Mesendoderm (in vitro differentiated cells): Measurements from ENCODE around the gene AAK1.

ENCODE experiments used
- DNase-seq: peaks from one replicate; pipeline ENCODE4 v3.0.0; 2013
- H2AK5ac ChIP-seq: 2 replicates; pipeline ENCODE4 v1.6.1; 2013; ENCODE audit warnings: low read length, inconsistent platforms
- H2BK120ac ChIP-seq: 2 replicates; pipeline ENCODE4 v1.6.1; 2013; ENCODE audit warnings: low read depth, mild to moderate bottlenecking, low read length, moderate library complexity, mixed read lengths
- H2BK15ac ChIP-seq: replicated peaks from 2 replicates; pipeline ENCODE4 v1.6.1; 2013; ENCODE audit warnings: low read depth, mild to moderate bottlenecking, moderate library complexity
- H2BK5ac ChIP-seq: 2 replicates; pipeline ENCODE4 v1.6.1; 2013; ENCODE audit warnings: low read length, inconsistent platforms
- H3K18ac ChIP-seq: 2 replicates; pipeline ENCODE4 v1.6.1; 2013; ENCODE audit warnings: mild to moderate bottlenecking, low read length, mixed read lengths
- H3K23ac ChIP-seq: one replicate; pipeline ENCODE4 v1.6.1; 2013; ENCODE audit warnings: low read length
- H3K27ac ChIP-seq: 2 replicates; pipeline ENCODE4 v1.5.1; 2013; ENCODE audit warnings: low read depth, mild to moderate bottlenecking, inconsistent platforms, low read length, moderate library complexity
- H3K27me3 ChIP-seq: 2 replicates; pipeline ENCODE4 v1.6.1; 2013; ENCODE audit warnings: low read length, control low read depth, mild to moderate bottlenecking, inconsistent platforms; ENCODE audit not compliant: insufficient read depth, poor library complexity
- H3K36me3 ChIP-seq: 2 replicates; pipeline ENCODE4 v1.6.1; 2013; ENCODE audit warnings: low read length, inconsistent platforms; ENCODE audit not compliant: control insufficient read depth, insufficient read depth
- H3K4ac ChIP-seq: one replicate; pipeline ENCODE4 v1.6.1; 2013; ENCODE audit warnings: low read depth, mild to moderate bottlenecking, low read length, moderate library complexity
- H3K4me1 ChIP-seq: 2 replicates; pipeline ENCODE4 v1.6.1; 2013; ENCODE audit warnings: low read depth, low read length, inconsistent platforms; ENCODE audit not compliant: control insufficient read depth
- H3K4me2 ChIP-seq: 2 replicates; pipeline ENCODE4 v1.6.1; 2013; ENCODE audit warnings: low read length
- H3K4me3 ChIP-seq: 2 replicates; pipeline ENCODE4 v1.5.1; 2013; ENCODE audit warnings: mild to moderate bottlenecking, low read length
- H3K56ac ChIP-seq: one replicate; pipeline ENCODE4 v1.6.1; 2013; ENCODE audit warnings: low read length
- H3K79me1 ChIP-seq: 2 replicates; pipeline ENCODE4 v1.6.1; 2013; ENCODE audit warnings: low read length, inconsistent platforms
- H3K79me2 ChIP-seq: 2 replicates; pipeline ENCODE4 v1.6.1; 2013; ENCODE audit warnings: mild to moderate bottlenecking, low read length; ENCODE audit not compliant: control insufficient read depth, insufficient read depth
- H3K9ac ChIP-seq: 2 replicates; pipeline ENCODE4 v1.6.1; 2013; ENCODE audit warnings: low read length, inconsistent platforms
- H4K5ac ChIP-seq: one replicate; pipeline ENCODE4 v1.6.1; 2013; ENCODE audit warnings: low read length
- H4K8ac ChIP-seq: one replicate; pipeline ENCODE4 v1.6.1; 2013; ENCODE audit warnings: low read depth, mild to moderate bottlenecking, control low read depth, low read length, moderate library complexity
- WGBS: extraction: QIAGEN DNeasy Blood & Tissue Kit; methylation state at CpG from one replicate; pipeline ENCODE4 v1.1.7; 2013; ENCODE audit warnings: low lambda C conversion rate, missing lambda C conversion rate; ENCODE audit not compliant: insufficient coverage; ENCODE audit errors: extremely low coverage; 5-methylcytosine and 5-hydroxymethylcytosine counted together

The AAK1 gene

GRCh38 chr2:69524799-69525198, 118.7 kb downstream of the AAK1 start:
- no peak overlapping the region for H3K23ac ChIP-seq
- no peaks in the 10 kb centered on the region for H3K27me3 ChIP-seq
- H2BK5ac ChIP-seq: no peak overlapping the region
- no peak overlapping the region for H3K4me2 ChIP-seq
- H3K79me1 ChIP-seq: no peaks in the 10 kb centered on the region
- H3K9ac ChIP-seq: no peak overlapping the region
- no peak overlapping the region for H2BK15ac ChIP-seq
- no peak overlapping the region for H3K56ac ChIP-seq
- no peak overlapping the region for H4K8ac ChIP-seq
- H3K36me3 ChIP-seq: peaks cover 1% of the 10 kb centered on the region
- H3K4me1 ChIP-seq: no peaks in the 10 kb centered on the region
- no peak overlapping the region for H2AK5ac ChIP-seq
- no peak overlapping the region for H3K4ac ChIP-seq
- DNase-seq: no peak
- no CpG with 5 or more reads among the region's 1 CpG for WGBS
- H3K79me2 ChIP-seq: no peaks in the 10 kb centered on the region
- H3K27ac ChIP-seq: no peak overlapping the region
- no peak overlapping the region for H2BK120ac ChIP-seq
- no peak overlapping the region for H4K5ac ChIP-seq
- no peak overlapping the region for H3K4me3 ChIP-seq
- H3K18ac ChIP-seq: no peak overlapping the region

DNA sequence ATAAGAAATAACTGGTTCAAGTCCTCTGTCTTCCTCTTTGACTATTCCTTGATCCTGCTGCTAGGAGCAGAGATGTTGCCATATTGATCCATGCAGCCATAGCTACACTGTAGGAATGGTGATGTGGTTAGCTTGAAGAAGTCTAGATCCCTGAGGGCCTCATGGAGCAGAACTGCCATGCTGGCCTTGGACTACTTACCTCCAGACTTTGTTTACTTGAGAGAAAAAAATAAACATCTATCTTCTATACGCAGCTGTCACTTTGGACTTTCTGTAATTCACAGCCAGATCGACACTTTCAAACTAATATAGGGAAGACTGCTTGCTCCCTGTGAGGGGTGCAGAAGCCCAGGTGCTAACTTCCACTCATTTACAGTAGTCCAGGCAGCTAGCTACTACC, 121.8 kb downstream of the AAK1 start:
- no peak overlapping the region for H3K56ac ChIP-seq
- H3K4me2 ChIP-seq: no peak overlapping the region
- H3K23ac ChIP-seq: no peak overlapping the region
- H3K36me3 ChIP-seq: peaks cover 1% of the 10 kb centered on the region
- no peaks in the 10 kb centered on the region for H3K79me1 ChIP-seq
- no peaks in the 10 kb centered on the region for H3K4me1 ChIP-seq
- H4K8ac ChIP-seq: no peak overlapping the region
- H3K27me3 ChIP-seq: no peaks in the 10 kb centered on the region
- H3K4me3 ChIP-seq: no peak overlapping the region
- no peak overlapping the region for H2BK5ac ChIP-seq
- no peak overlapping the region for H2BK120ac ChIP-seq
- H2AK5ac ChIP-seq: no peak overlapping the region
- no peak overlapping the region for H3K9ac ChIP-seq
- H3K18ac ChIP-seq: no peak overlapping the region
- no peak overlapping the region for H4K5ac ChIP-seq
- no peak for DNase-seq
- H2BK15ac ChIP-seq: no peak overlapping the region
- H3K27ac ChIP-seq: no peak overlapping the region
- H3K79me2 ChIP-seq: no peaks in the 10 kb centered on the region
- no CpG with 5 or more reads among the region's 2 CpGs for WGBS
- H3K4ac ChIP-seq: no peak overlapping the region

DNA sequence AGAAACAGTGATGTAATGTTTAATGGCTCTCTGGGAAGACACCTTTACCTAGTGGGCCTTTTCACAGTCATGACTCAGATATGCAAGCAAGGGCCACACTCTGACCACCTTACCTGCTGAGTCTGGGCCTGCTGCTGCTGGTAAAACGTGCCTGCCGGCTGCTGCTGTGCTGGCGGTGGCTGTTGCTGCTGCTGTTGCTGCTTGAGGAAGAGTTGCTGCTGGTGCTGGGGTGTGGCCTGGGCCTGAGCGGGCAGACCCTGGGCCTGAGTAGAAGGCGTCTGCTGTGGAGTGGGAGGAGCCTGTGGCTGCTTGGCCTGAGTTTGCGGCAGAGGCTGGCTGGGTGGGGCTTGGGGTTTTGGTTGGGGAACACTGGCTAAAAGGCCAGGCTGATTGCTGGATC, 124.7 kb downstream of the AAK1 start:
- no peak overlapping the region for H2BK120ac ChIP-seq
- no CpG with 5 or more reads among the region's 6 CpGs for WGBS
- no peak overlapping the region for H2BK5ac ChIP-seq
- H2AK5ac ChIP-seq: no peak overlapping the region
- H4K5ac ChIP-seq: no peak overlapping the region
- no peak overlapping the region for H3K4me2 ChIP-seq
- peak overlapping the region; percentile 3 for H3K27ac ChIP-seq
- no peak overlapping the region for H3K9ac ChIP-seq
- no peak overlapping the region for H3K18ac ChIP-seq
- H3K4me3 ChIP-seq: no peak overlapping the region
- H3K36me3 ChIP-seq: no peaks in the 10 kb centered on the region
- H3K4me1 ChIP-seq: no peaks in the 10 kb centered on the region
- H3K79me1 ChIP-seq: no peaks in the 10 kb centered on the region
- no peak overlapping the region for H4K8ac ChIP-seq
- DNase-seq: peak; percentile 85
- H3K56ac ChIP-seq: no peak overlapping the region
- H3K4ac ChIP-seq: no peak overlapping the region
- no peaks in the 10 kb centered on the region for H3K27me3 ChIP-seq
- no peak overlapping the region for H2BK15ac ChIP-seq
- no peaks in the 10 kb centered on the region for H3K79me2 ChIP-seq
- H3K23ac ChIP-seq: no peak overlapping the region

DNA sequence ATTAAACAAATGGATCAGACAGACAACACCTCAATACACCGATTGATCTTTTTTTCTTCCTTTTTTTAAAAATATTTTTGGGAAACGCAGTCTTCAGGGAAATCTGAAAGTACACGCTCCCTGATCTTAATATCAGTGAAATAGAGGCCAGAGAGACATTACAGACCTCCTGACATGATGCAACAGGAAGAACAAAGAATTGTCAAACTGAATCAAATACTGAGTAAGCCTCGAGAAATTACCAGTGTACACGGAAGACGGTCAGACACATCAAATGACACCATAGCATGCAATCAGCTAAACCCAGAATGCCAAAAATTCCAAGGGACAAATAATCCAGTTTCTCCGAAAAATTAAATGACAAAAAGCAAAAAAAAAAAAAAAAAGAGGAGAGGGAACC, 126.1 kb downstream of the AAK1 start:
- Histone ChIP-seq H3K27ac (no peak overlapping the region), H2BK15ac (no peak overlapping the region), H3K23ac (no peak overlapping the region)

DNA sequence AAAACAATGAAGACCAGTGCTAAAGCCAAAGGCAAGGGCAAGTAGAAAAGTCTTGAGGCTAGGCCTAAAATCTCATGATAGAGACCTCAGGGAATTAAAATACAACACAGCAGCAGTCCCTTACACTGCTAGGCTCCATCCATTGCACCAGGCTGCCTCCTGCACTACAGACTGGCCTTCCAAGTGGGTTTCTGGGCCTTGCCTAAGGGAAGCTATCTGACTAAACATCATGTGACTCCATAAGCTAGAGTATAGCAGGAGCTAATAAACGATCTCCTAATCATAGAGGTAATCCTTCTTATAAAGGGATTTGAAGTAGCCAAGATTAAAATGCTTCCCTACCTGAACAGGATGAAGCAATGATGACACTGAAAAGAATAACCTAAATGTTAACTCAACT, 128.7 kb downstream of the AAK1 start:
- Histone ChIP-seq H3K27me3 (no peaks in the 10 kb centered on the region), H2BK120ac (no peak overlapping the region), H3K4ac (no peak overlapping the region), H4K5ac (no peak overlapping the region), H3K4me2 (no peak overlapping the region), H3K56ac (no peak overlapping the region), H3K79me1 (no peaks in the 10 kb centered on the region), H3K18ac (no peak overlapping the region), H3K9ac (no peak overlapping the region), H2AK5ac (no peak overlapping the region), H2BK5ac (no peak overlapping the region), H3K36me3 (no peaks in the 10 kb centered on the region), H4K8ac (no peak overlapping the region), H3K4me3 (no peak overlapping the region), H3K4me1 (no peaks in the 10 kb centered on the region), H3K79me2 (no peaks in the 10 kb centered on the region), H2BK15ac (no peak overlapping the region), H3K23ac (no peak overlapping the region), H3K27ac (peak overlapping the region; percentile 6)
- no peak for DNase-seq
- no CpG with 5 or more reads among the region's 1 CpG for WGBS

More for the DNA sequence above, 126.1 kb downstream of the AAK1 start:
- Histone ChIP-seq H3K4ac (no peak overlapping the region), H3K56ac (no peak overlapping the region), H3K18ac (no peak overlapping the region), H3K79me2 (no peaks in the 10 kb centered on the region), H3K4me3 (no peak overlapping the region), H2BK120ac (no peak overlapping the region), H3K36me3 (no peaks in the 10 kb centered on the region), H3K9ac (no peak overlapping the region), H3K27me3 (no peaks in the 10 kb centered on the region), H2AK5ac (no peak overlapping the region), H3K4me1 (no peaks in the 10 kb centered on the region), H2BK5ac (no peak overlapping the region), H3K4me2 (no peak overlapping the region), H4K8ac (no peak overlapping the region), H3K79me1 (no peaks in the 10 kb centered on the region), H4K5ac (no peak overlapping the region)
- DNase-seq: no peak
- WGBS: no CpG with 5 or more reads among the region's 7 CpGs

GRCh38 chr2:69514406-69514805, 129.1 kb downstream of the AAK1 start:
- peak; percentile 79 for DNase-seq

More at GRCh38 chr2:69514406-69514805, 129.1 kb downstream of the AAK1 start:
- Histone ChIP-seq H2AK5ac (no peak overlapping the region), H3K4ac (no peak overlapping the region), H3K23ac (no peak overlapping the region), H2BK15ac (no peak overlapping the region), H3K56ac (no peak overlapping the region), H4K8ac (no peak overlapping the region), H3K4me3 (no peak overlapping the region), H3K79me1 (no peaks in the 10 kb centered on the region), H3K4me2 (no peak overlapping the region), H2BK120ac (no peak overlapping the region), H3K36me3 (no peaks in the 10 kb centered on the region), H3K27ac (no peak overlapping the region), H3K27me3 (no peaks in the 10 kb centered on the region), H2BK5ac (no peak overlapping the region), H3K9ac (no peak overlapping the region), H3K4me1 (no peaks in the 10 kb centered on the region), H4K5ac (no peak overlapping the region), H3K18ac (no peak overlapping the region), H3K79me2 (no peaks in the 10 kb centered on the region)
- no CpG with 5 or more reads among the region's 2 CpGs for WGBS
